ENCODE measurements around the gene TNS1. TPM values are rescaled to one million over a fixed set of nuclear protein-coding genes. Genes with fewer than 3 reads are reported as not detected.

TNS1 gene
- total RNA-seq, 1 experiment from 2014 or later = 3.4 TPM

DNA sequence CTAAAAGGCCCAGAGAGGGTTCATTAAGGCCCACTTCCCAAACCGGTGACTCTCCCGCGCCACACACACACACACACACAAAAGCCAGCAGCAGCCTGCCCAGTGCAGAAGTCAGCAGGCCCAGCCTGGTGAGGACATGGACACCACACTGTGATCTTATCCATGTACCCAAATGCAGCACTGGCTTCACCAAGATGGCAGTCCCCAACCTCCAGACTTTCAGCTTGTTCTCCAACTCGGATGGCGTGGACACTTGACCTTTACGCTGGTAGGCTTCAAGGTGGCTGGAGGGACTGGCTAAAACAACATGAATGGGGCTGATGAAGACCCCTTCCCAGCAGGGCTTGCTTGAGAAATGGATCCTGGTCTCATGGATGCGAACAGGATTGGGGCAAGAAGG lies 50.4 kb downstream of the TNS1 start:
- Histone ChIP-seq H3K4me2 (ENCODE audit: insufficient read depth, insufficient read length, low read length) (no peak overlapping the region), H4K5ac (ENCODE audit: insufficient read length, low read depth, low read length) (no peak overlapping the region), H3K9ac (ENCODE audit: extremely low read depth, insufficient read length, low read length) (no peak overlapping the region), H3K27me3 (ENCODE audit: insufficient read depth, low read length) (no peaks in the 10 kb centered on the region), H3K4me1 (ENCODE audit: insufficient read depth, low read length) (peaks cover 4% of the 10 kb centered on the region; the same call in 1 of the 2 replicates), H3K27ac (ENCODE audit: insufficient read length, low read depth, low read length) (no peak overlapping the region), H3K79me1 (ENCODE audit: insufficient read depth, low read depth, low read length, poor library complexity, severe bottlenecking) (no peaks in the 10 kb centered on the region), H3T11ph (ENCODE audit: low read length) (no peak overlapping the region), H2AK5ac (ENCODE audit: insufficient read length, low read length) (no peak overlapping the region), H2AFZ (ENCODE audit: low read length) (no peak overlapping the region), H3K23me2 (ENCODE audit: insufficient read length, low read depth, low read length, poor library complexity, severe bottlenecking) (no peaks in the 10 kb centered on the region), H3K23ac (ENCODE audit: insufficient read length, low read depth, low read length) (no peak overlapping the region), H3K9me3 (ENCODE audit: control insufficient read depth, low read depth, low read length) (no peaks in the 10 kb centered on the region), H2BK20ac (ENCODE audit: low read depth, low read length, poor library complexity, severe bottlenecking) (no peak overlapping the region), H3K4ac (ENCODE audit: low read depth, low read length) (no peak overlapping the region), H2BK12ac (ENCODE audit: insufficient read length, low read depth, low read length) (no peak overlapping the region), H4K8ac (replicated peaks; ENCODE audit: insufficient read length, low read depth, low read length) (no peak overlapping the region), H3K56ac (ENCODE audit: insufficient read length, low read depth, low read length) (no peak overlapping the region), H2BK15ac (ENCODE audit: low read depth, low read length) (no peak overlapping the region), H3K14ac (ENCODE audit: insufficient read depth, low read length) (no peak overlapping the region), H4K20me1 (ENCODE audit: control insufficient read depth, insufficient read depth, insufficient read length) (no peaks in the 10 kb centered on the region), H2BK5ac (ENCODE audit: insufficient read length, low read length) (no peak overlapping the region), H4K91ac (ENCODE audit: insufficient read length, low read depth, low read length) (no peak overlapping the region), H3K18ac (ENCODE audit: insufficient read length, low read depth, low read length) (no peak overlapping the region), H3K79me2 (ENCODE audit: insufficient read depth, low read length) (no peaks in the 10 kb centered on the region), H2BK120ac (ENCODE audit: low read depth, low read length, poor library complexity, severe bottlenecking) (no peak overlapping the region)
- no CpG with 5 or more reads among the region's 7 CpGs for WGBS (ENCODE audit: extremely low coverage, insufficient read length, low lambda C conversion rate)
- H3K27me3 Mint-ChIP-seq (ENCODE audit: low read depth) = peaks cover 8% of the 10 kb centered on the region
- TF ChIP-seq, protein P1, sequence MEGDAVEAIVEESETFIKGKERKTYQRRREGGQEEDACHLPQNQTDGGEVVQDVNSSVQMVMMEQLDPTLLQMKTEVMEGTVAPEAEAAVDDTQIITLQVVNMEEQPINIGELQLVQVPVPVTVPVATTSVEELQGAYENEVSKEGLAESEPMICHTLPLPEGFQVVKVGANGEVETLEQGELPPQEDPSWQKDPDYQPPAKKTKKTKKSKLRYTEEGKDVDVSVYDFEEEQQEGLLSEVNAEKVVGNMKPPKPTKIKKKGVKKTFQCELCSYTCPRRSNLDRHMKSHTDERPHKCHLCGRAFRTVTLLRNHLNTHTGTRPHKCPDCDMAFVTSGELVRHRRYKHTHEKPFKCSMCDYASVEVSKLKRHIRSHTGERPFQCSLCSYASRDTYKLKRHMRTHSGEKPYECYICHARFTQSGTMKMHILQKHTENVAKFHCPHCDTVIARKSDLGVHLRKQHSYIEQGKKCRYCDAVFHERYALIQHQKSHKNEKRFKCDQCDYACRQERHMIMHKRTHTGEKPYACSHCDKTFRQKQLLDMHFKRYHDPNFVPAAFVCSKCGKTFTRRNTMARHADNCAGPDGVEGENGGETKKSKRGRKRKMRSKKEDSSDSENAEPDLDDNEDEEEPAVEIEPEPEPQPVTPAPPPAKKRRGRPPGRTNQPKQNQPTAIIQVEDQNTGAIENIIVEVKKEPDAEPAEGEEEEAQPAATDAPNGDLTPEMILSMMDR (conservative IDR thresholded peaks at IDR 0.05) = no peak
- peaks cover 25 to 27% of the 10 kb centered on the region in 2 experiments for H3K4me1 Mint-ChIP-seq
- H3K27ac Mint-ChIP-seq = no peak overlapping the region
- no peak overlapping the region for H3K4me3 Mint-ChIP-seq
- no peak for DNase-seq
- H3K36me3 Mint-ChIP-seq (ENCODE audit: insufficient read depth in 1 of 3, low read depth in 3 of 3) = no peaks in the 10 kb centered on the region
- H3K9me3 Mint-ChIP-seq = no peaks in the 10 kb centered on the region
